Bronchial epithelial cell (primary cell): ENCODE results near the gene WNK2. TPM values are rescaled to one million over a fixed set of nuclear protein-coding genes. Genes with fewer than 3 reads are reported as not detected.
A peak's percentile ranks its signal among the peaks of the same experiment; 100 is the strongest.

ENCODE experiments used
- DNase-seq: peaks from one replicate; pipeline ENCODE4 v3.0.0-alpha.2; 2010; ENCODE audit warnings: low read depth
- FAIRE-seq: peaks from 2 replicates; lab custom pipeline; 2011; peaks lifted over from hg19 to GRCh38; lab: Jason Lieb, UNC
- H3K27me3 ChIP-seq: 2 replicates; pipeline ENCODE4 v1.5.1; 2011; ENCODE audit warnings: low read length; ENCODE audit not compliant: control insufficient read depth, insufficient read depth
- H3K36me3 ChIP-seq: 2 replicates; pipeline ENCODE4 v1.5.1; 2011; ENCODE audit warnings: low read length; ENCODE audit not compliant: control insufficient read depth, insufficient read depth
- H3K4me3 ChIP-seq: 2 replicates; pipeline ENCODE4 v1.5.1; 2011; ENCODE audit warnings: mild to moderate bottlenecking, low read depth, low read length, control low read depth
- CTCF ChIP-seq: IDR thresholded peaks from 2 replicates; pipeline ENCODE4 v1.5.1; 2011; ENCODE audit warnings: mild to moderate bottlenecking, moderate library complexity, low read length, control low read depth, inconsistent platforms; ENCODE audit not compliant: insufficient read depth, severe bottlenecking
- total RNA-seq: library from RNA; depleted of rRNA; stranded (reverse); fragments of >200 nt; gene quantifications from 2 replicates; pipeline ENCODE4 v1.2.1, GENCODE V29; 2014

WNK2 gene
- total RNA-seq, 1 donor from 2014 or later, result under 0.01 TPM

- Histone ChIP-seq H3K36me3 (no peaks in the 10 kb centered on the region), H3K4me3 (no peak overlapping the region), H3K27me3 (no peaks in the 10 kb centered on the region)
- DNase-seq (no peak), FAIRE-seq (no peak)
- TF ChIP-seq CTCF, result no peak
These were observed 69.7 kb downstream of the WNK2 start for GRCh38 chr9:93253633-93254032.

- DNase-seq, result no peak
- FAIRE-seq, result no peak
- Histone ChIP-seq H3K4me3 (no peak overlapping the region), H3K27me3 (no peaks in the 10 kb centered on the region), H3K36me3 (no peaks in the 10 kb centered on the region)
- TF ChIP-seq CTCF, result no peak
These were observed 70.1 kb downstream of the WNK2 start for GRCh38 chr9:93254061-93254481.

GRCh38 chr9:93254806-93255493 is 71.0 kb downstream of the WNK2 start:
- H3K4me3 ChIP-seq, result no peak overlapping the region
- H3K36me3 ChIP-seq, result no peaks in the 10 kb centered on the region
- no peaks in the 10 kb centered on the region for H3K27me3 ChIP-seq
- TF ChIP-seq CTCF, result no peak
- FAIRE-seq (no peak), DNase-seq (no peak)

GRCh38 chr9:93255494-93255867 is 71.5 kb downstream of the WNK2 start:
- FAIRE-seq (no peak), DNase-seq (no peak)
- Histone ChIP-seq H3K4me3 (no peak overlapping the region), H3K36me3 (no peaks in the 10 kb centered on the region), H3K27me3 (no peaks in the 10 kb centered on the region)
- no peak for TF ChIP-seq CTCF

GRCh38 chr9:93255994-93256877 is 72.3 kb downstream of the WNK2 start:
- H3K36me3 ChIP-seq, result no peaks in the 10 kb centered on the region
- no peaks in the 10 kb centered on the region for H3K27me3 ChIP-seq
- peak; percentile 52 for FAIRE-seq
- no peak for DNase-seq
- H3K4me3 ChIP-seq, result no peak overlapping the region
- TF ChIP-seq CTCF, result no peak
